GM13976 (cell line): ENCODE data around the gene ACSF3.

Experiments used
- DNase-seq: peaks from one replicate; pipeline ENCODE4 v3.0.0; 2012; ENCODE audit warnings: low spot score
- in situ Hi-C: fragments of 300-500 bp; cut with MboI; formaldehyde crosslinking; loops from one replicate; pipeline ENCODE4 v1.12.0; 2022; ENCODE audit warnings: low sequenced_read_pairs, mixed read lengths, inconsistent platforms; ENCODE audit not compliant: unreplicated experiment
- TF ChIP-seq, protein P1 (sequence below): IDR thresholded peaks from 2 replicates; pipeline ENCODE4 v1.5.1; 2012; ENCODE audit warnings: borderline replicate concordance, mild to moderate bottlenecking; ENCODE audit not compliant: insufficient read depth; ENCODE audit errors: extremely low read depth, missing control alignments, control extremely low read depth

Gene ACSF3

DNA sequence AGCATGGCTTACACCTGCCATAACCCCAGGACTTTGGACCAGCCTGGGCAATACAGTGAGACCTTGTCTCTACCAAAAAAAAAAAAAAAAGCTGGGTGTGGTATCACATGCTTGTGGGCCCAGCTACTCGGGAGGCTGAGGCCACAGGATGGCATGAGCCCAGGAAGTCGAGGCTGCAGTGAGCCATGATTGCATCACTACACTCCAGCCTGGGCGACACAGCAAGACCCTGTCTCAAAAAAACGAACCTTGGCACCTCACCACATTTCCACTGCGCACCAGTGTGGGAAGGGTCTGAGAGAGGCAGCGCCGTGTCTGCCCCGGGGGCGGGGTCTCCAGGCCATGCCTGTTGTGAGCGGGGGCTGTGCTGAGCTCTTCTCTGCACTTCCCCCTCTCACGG, 6.3 kb downstream of the ACSF3 start:
- TF ChIP-seq, protein P1, sequence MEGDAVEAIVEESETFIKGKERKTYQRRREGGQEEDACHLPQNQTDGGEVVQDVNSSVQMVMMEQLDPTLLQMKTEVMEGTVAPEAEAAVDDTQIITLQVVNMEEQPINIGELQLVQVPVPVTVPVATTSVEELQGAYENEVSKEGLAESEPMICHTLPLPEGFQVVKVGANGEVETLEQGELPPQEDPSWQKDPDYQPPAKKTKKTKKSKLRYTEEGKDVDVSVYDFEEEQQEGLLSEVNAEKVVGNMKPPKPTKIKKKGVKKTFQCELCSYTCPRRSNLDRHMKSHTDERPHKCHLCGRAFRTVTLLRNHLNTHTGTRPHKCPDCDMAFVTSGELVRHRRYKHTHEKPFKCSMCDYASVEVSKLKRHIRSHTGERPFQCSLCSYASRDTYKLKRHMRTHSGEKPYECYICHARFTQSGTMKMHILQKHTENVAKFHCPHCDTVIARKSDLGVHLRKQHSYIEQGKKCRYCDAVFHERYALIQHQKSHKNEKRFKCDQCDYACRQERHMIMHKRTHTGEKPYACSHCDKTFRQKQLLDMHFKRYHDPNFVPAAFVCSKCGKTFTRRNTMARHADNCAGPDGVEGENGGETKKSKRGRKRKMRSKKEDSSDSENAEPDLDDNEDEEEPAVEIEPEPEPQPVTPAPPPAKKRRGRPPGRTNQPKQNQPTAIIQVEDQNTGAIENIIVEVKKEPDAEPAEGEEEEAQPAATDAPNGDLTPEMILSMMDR: no peak
- no peak for DNase-seq

DNA sequence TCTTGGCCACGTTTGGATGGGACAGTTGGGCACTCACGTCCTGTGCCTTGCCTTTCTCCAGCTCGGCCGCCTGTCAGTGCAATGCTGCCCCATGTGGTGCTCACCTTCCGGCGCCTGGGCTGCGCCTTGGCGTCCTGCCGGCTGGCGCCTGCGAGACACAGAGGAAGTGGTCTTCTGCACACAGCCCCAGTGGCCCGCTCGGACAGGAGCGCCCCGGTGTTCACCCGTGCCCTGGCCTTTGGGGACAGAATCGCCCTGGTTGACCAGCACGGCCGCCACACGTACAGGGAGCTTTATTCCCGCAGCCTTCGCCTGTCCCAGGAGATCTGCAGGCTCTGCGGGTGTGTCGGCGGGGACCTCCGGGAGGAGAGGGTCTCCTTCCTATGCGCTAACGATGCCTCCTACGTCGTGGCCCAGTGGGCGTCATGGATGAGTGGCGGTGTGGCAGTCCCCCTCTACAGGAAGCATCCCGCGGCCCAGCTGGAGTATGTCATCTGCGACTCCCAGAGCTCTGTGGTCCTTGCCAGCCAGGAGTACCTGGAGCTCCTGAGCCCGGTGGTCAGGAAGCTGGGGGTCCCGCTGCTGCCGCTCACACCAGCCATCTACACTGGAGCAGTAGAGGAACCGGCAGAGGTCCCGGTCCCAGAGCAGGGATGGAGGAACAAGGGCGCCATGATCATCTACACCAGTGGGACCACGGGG, 7.1 kb downstream of the ACSF3 start:
- in situ Hi-C loops: no loop called here
- DNase-seq: no peak
- TF ChIP-seq, protein P1: no peak

More for the DNA sequence above, 6.3 kb downstream of the ACSF3 start:
- in situ Hi-C loops: no loop called here

GRCh38 chr16:89101303-89102040, 7.8 kb downstream of the ACSF3 start:
- TF ChIP-seq, protein P1: no peak
- in situ Hi-C loops: no loop called here
- DNase-seq: no peak

GRCh38 chr16:89102041-89102471, 8.4 kb downstream of the ACSF3 start:
- no peak for DNase-seq
- in situ Hi-C loops: no loop called here
- TF ChIP-seq, protein P1: no peak

DNA sequence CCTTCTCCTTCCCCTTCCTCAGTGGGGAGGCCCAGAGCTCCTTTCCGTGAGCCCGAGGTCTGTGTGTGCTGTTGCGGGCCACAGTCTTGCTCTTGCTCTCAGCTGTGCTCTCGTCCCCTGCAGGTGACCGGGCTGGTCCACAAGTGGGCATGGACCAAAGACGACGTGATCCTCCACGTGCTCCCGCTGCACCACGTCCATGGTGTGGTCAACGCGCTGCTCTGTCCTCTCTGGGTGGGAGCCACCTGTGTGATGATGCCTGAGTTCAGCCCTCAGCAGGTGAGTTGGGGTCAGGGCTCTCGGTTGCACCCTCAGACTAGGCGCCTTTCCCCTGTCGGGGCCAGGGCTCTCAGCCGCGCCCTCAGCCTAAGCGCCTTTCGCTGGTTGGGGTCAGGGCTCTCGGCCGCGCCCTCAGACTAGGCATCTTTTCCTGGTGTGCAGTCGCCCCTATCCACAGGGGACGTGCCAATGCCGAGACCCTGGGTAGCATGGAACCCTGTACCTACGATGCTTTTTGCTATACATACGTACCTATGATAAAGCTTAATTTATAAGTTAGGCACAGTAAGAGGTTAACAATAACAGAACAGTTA, 8.9 kb downstream of the ACSF3 start:
- TF ChIP-seq, protein P1: no peak
- in situ Hi-C loops: no loop called here
- no peak for DNase-seq

GRCh38 chr16:89103156-89103555, 9.5 kb downstream of the ACSF3 start:
- DNase-seq: no peak
- in situ Hi-C loops: no loop called here
- TF ChIP-seq, protein P1: no peak
